ENCODE results near the gene RPP40. TPM values are rescaled to one million over a fixed set of nuclear protein-coding genes. Genes with fewer than 3 reads are reported as not detected.

The RPP40 gene
- total RNA-seq, 2 experiments from 2014 or later, result 12.2 to 22.7 TPM

- H3K4me2 ChIP-seq (ENCODE audit: low read length), result no peak overlapping the region
- ChIA-PET CTCF (ENCODE audit: unreplicated experiment) (no interaction called here), POLR2A (interaction anchor here (0.7 kb wide), 1 partner anchor 25 kb away, joined by 3 read pairs; no protein-coding TSS in a partner anchor)
- TF ChIP-seq CTCF (conservative IDR thresholded peaks at IDR 0.05; ENCODE audit: low read length) (no peak), EZH2phosphoT487 (IDR thresholded peaks at IDR 0.05; ENCODE audit: borderline replicate concordance, low read depth, low read length) (no peak)
- no peaks in the 10 kb centered on the region for H3K79me2 ChIP-seq (ENCODE audit: insufficient read depth, low read depth, low read length)
- BruUV-seq (replicated peaks), result no TSS peak
- no peaks in the 10 kb centered on the region for H4K20me1 ChIP-seq (ENCODE audit: insufficient read depth, low read length)
- H3K4me3 ChIP-seq (ENCODE audit: low read depth, low read length, poor library complexity, severe bottlenecking), result no peak overlapping the region
- no peak for DNase-seq (ENCODE audit: low spot score)
- intact Hi-C loops (cut with micrococcal nuclease; ENCODE audit: unreplicated experiment), result no loop called here
- no peak overlapping the region for H3K27ac ChIP-seq (ENCODE audit: low read depth, low read length, poor library complexity, severe bottlenecking)
- H3K4me1 ChIP-seq (ENCODE audit: insufficient read depth, low read length, poor library complexity, severe bottlenecking), result no peaks in the 10 kb centered on the region
- H3K9me3 ChIP-seq (ENCODE audit: low read length), result no peaks in the 10 kb centered on the region
- no peaks in the 10 kb centered on the region for H3K36me3 ChIP-seq (ENCODE audit: insufficient read depth, low read length)
- H3K9me2 ChIP-seq (ENCODE audit: insufficient read depth, low read length), result no peaks in the 10 kb centered on the region
- no peak overlapping the region for H2AFZ ChIP-seq (ENCODE audit: low read length)
These were observed 29.7 kb downstream of the RPP40 start for GRCh38 chr6:4973982-4974745.

GRCh38 chr6:4973415-4973814 is 30.4 kb downstream of the RPP40 start:
- no peak overlapping the region for H3K4me2 ChIP-seq (ENCODE audit: low read length)
- no peaks in the 10 kb centered on the region for H3K79me2 ChIP-seq (ENCODE audit: insufficient read depth, low read depth, low read length)
- intact Hi-C loops (cut with micrococcal nuclease; ENCODE audit: unreplicated experiment), result no loop called here
- no peak for DNase-seq (ENCODE audit: low spot score)
- POLR2A ChIA-PET, result no interaction called here
- H3K4me3 ChIP-seq (ENCODE audit: low read depth, low read length, poor library complexity, severe bottlenecking), result no peak overlapping the region
- no peak overlapping the region for H2AFZ ChIP-seq (ENCODE audit: low read length)
- TF ChIP-seq CTCF (conservative IDR thresholded peaks at IDR 0.05; ENCODE audit: low read length) (no peak), EZH2phosphoT487 (IDR thresholded peaks at IDR 0.05; ENCODE audit: borderline replicate concordance, low read depth, low read length) (no peak)
- no peaks in the 10 kb centered on the region for H4K20me1 ChIP-seq (ENCODE audit: insufficient read depth, low read length)
- no peaks in the 10 kb centered on the region for H3K9me3 ChIP-seq (ENCODE audit: low read length)
- no peaks in the 10 kb centered on the region for H3K9me2 ChIP-seq (ENCODE audit: insufficient read depth, low read length)
- H3K36me3 ChIP-seq (ENCODE audit: insufficient read depth, low read length), result no peaks in the 10 kb centered on the region
- CTCF ChIA-PET (ENCODE audit: unreplicated experiment), result no interaction called here
- no peak overlapping the region for H3K27ac ChIP-seq (ENCODE audit: low read depth, low read length, poor library complexity, severe bottlenecking)
- no peaks in the 10 kb centered on the region for H3K4me1 ChIP-seq (ENCODE audit: insufficient read depth, low read length, poor library complexity, severe bottlenecking)
- BruUV-seq (replicated peaks), result no TSS peak

- TF ChIP-seq CTCF (conservative IDR thresholded peaks at IDR 0.05; ENCODE audit: low read length), result no peak
- no peak for TF ChIP-seq EZH2phosphoT487 (IDR thresholded peaks at IDR 0.05; ENCODE audit: borderline replicate concordance, low read depth, low read length)
- ChIA-PET POLR2A (no interaction called here), CTCF (ENCODE audit: unreplicated experiment) (no interaction called here)
- Histone ChIP-seq H3K9me2 (ENCODE audit: insufficient read depth, low read length) (no peaks in the 10 kb centered on the region), H4K20me1 (ENCODE audit: insufficient read depth, low read length) (no peaks in the 10 kb centered on the region), H3K4me3 (ENCODE audit: low read depth, low read length, poor library complexity, severe bottlenecking) (no peak overlapping the region), H3K4me1 (ENCODE audit: insufficient read depth, low read length, poor library complexity, severe bottlenecking) (no peaks in the 10 kb centered on the region), H3K27ac (ENCODE audit: low read depth, low read length, poor library complexity, severe bottlenecking) (no peak overlapping the region), H3K4me2 (ENCODE audit: low read length) (no peak overlapping the region), H3K36me3 (ENCODE audit: insufficient read depth, low read length) (no peaks in the 10 kb centered on the region), H3K79me2 (ENCODE audit: insufficient read depth, low read depth, low read length) (no peaks in the 10 kb centered on the region), H2AFZ (ENCODE audit: low read length) (no peak overlapping the region), H3K9me3 (ENCODE audit: low read length) (no peaks in the 10 kb centered on the region)
- intact Hi-C loops (cut with micrococcal nuclease; ENCODE audit: unreplicated experiment), result no loop called here
- no peak for DNase-seq (ENCODE audit: low spot score)
- BruUV-seq (replicated peaks), result no TSS peak
These were observed 31.4 kb downstream of the RPP40 start for GRCh38 chr6:4972438-4972837.

All from OCI-LY7 (cell line).